Dedifferentiated amniotic fluid mesenchymal stem cell (primary cell): ENCODE measurements around the gene GAREM1.
A peak's percentile ranks its signal among the peaks of the same experiment; 100 is the strongest.

ENCODE experiments used
- DNase-seq: peaks from one replicate; pipeline ENCODE4 v3.0.0-alpha.2; 2016; ENCODE audit errors: extremely low spot score

GAREM1 gene

DNA sequence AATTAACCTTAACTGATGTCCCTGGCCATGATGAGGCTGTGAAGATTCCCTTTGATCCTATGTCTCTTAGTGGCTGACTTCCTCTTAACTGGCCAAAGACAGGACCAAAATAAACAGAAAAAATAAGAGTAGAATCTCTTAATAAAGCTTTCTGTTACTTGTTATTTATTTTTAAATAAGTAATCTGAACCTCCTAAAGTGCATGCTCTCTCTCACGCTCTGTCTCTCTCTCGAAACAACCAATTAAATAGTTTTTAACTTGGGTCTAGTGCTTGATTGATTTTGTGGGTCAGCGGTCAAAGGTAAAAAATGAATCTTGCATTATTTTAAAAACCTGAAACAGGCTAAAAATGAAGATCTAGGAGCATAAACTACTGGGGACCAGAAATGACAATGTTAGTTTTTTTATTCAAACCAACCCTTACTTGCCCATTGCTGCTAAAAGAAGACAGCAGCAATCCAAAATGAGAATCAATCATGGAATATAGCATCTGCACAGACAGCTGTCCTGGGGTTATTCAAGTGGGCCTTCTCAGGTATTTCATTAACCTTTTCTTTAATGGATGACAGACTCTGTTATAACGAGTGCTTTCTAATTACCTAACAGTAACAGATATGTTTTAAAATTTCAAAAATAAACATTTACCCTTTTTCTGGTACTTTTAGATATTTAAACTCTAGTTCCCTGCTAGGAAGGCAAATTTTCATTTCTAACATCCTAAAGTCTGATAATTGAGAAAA lies 11.2 kb downstream of the GAREM1 start:
- DNase-seq = no peak

DNA sequence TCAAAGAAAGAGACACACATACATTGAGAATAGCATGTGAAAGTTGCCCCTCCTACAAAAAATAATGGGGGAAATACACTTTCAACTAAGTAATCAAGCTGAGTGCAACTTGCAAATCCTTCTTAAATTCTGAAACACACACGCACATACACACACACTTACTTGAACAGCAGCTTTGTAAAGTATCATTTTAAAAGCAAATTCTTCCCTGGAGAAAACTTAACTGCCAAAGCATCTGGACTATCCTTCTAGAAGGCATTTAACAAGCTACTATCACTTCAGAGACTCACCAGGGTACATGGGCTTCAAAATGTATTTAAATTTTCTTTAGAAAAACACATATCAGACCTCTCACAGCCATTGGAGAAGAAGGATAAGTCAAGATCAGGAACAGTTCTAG lies 15.3 kb downstream of the GAREM1 start:
- no peak for DNase-seq

- DNase-seq = no peak
These were observed 16.1 kb downstream of the GAREM1 start for GRCh38 chr18:32454593-32454992.

GRCh38 chr18:32450874-32451273 lies 19.8 kb downstream of the GAREM1 start:
- no peak for DNase-seq

- no peak for DNase-seq
These were observed 20.5 kb downstream of the GAREM1 start for GRCh38 chr18:32450026-32450691.

GRCh38 chr18:32446780-32447179 lies 23.9 kb downstream of the GAREM1 start:
- no peak for DNase-seq

GRCh38 chr18:32445846-32446245 lies 24.8 kb downstream of the GAREM1 start:
- DNase-seq = no peak

GRCh38 chr18:32443706-32444215 lies 26.9 kb downstream of the GAREM1 start:
- no peak for DNase-seq

GRCh38 chr18:32443033-32443705 lies 27.5 kb downstream of the GAREM1 start:
- DNase-seq = no peak

GRCh38 chr18:32442575-32442974 lies 28.1 kb downstream of the GAREM1 start:
- DNase-seq = no peak

GRCh38 chr18:32441533-32441932 lies 29.1 kb downstream of the GAREM1 start:
- DNase-seq = no peak

DNA sequence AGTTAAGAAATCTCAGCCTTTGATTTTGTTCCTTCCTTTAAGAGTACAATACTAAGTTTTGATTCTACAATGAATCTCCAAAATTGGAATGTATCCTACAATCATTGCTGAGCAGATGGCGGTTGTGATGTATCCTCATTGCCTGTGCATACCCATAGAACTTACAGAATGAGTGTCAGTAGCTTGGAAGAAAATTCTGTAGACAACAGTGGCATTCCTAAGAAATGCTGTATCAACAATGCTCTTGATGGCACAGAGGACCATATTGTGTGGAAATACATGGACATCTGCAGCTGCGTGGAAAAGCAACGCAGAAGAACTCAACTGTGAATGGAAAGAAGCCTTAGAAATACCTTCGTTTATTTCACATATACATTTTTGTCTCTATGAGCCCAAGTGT lies 30.2 kb downstream of the GAREM1 start:
- no peak for DNase-seq

GRCh38 chr18:32439802-32440201 lies 30.9 kb downstream of the GAREM1 start:
- no peak for DNase-seq

DNA sequence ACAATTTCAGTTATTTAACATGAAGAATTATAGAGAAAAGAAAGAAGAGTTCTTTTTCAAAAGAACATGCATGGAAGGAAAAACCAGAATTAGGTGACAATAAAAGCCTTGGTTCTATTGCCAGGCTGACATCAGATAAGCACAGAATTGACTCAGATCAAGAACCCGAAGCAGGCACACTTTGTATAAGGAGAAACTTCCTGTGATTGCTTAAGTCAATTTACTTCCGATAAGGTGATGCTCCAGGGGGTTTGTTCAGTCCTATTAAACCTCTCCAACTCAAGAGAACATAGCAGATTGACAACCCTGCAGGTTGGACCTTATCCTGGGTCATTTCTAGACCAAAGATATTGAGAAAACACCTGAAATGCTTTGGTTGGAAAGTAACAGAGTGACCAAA lies 31.4 kb downstream of the GAREM1 start:
- DNase-seq = no peak

DNA sequence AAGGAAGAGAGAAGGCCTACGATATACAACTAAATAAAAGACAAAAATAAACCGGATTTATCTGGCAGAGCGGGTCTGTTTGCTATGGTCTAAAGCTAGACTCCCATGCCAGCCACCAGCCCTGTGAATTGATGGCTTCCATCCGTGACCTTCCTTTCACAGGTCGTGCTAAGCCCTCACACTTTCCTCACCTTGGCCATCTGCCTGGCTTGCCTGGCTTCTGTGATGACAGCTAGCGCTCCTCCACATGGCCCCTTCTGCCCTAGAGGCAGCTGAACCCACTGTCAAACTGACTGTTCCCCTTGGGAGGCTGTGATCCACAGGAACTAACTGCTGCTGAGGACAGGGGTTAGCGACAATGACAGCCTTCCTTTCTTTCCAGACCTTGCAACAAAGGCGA lies 32.5 kb downstream of the GAREM1 start:
- DNase-seq = no peak

DNA sequence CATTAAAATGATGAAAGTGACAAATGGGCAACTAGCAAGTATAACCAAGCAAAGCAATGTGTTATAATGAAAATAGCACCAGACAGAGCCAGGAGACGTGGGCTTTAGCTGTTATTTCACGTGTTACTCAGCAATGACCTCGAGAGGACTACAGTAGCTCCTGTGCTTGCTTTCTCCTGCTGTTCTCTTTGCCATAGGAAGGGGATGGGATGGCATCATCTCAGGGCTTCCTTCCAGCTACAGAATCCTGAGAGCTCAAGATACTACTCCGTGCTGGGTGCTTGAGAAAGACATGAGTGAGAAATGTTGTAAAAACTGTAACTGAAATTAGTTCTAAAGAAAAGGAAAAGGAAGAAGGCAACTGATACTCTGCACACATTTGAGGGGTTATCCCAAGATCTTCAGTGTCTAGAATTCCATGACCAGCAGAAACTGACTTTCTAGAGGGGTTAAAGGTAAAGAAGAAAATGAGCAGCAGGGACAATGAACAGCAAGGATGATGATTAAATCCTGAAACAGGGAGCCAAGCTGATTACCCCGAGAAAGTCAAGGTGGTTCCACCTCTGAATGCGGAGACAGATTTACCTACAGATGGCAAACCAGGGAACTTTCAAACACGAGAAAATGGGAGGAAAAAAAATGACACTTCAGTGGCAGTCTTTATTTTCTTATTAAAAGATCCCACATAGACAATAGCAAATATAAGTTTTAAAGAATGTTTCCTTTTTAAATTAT lies 33.4 kb downstream of the GAREM1 start:
- DNase-seq = no peak

GRCh38 chr18:32435631-32436500 lies 34.8 kb downstream of the GAREM1 start:
- no peak for DNase-seq

DNA sequence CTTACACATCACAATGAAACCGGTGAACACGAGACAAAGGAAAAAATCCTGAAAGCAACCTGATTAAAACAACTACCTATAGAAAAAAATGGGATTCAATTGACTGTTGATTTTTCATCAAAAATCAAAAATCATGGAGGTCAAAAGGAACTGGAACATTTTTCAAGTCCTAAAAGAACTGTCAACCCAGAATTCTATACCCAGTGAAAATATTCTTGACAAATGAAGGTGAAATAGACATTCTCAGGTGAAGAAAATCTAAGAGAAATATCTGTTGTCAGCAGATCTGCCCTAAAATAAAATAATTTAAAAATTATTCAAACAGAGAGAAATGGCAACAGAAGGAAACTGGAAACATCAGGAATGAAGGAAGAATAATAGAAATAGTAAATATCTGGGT lies 38.9 kb downstream of the GAREM1 start:
- DNase-seq = no peak

GRCh38 chr18:32429402-32429801 lies 41.3 kb downstream of the GAREM1 start:
- no peak for DNase-seq

DNA sequence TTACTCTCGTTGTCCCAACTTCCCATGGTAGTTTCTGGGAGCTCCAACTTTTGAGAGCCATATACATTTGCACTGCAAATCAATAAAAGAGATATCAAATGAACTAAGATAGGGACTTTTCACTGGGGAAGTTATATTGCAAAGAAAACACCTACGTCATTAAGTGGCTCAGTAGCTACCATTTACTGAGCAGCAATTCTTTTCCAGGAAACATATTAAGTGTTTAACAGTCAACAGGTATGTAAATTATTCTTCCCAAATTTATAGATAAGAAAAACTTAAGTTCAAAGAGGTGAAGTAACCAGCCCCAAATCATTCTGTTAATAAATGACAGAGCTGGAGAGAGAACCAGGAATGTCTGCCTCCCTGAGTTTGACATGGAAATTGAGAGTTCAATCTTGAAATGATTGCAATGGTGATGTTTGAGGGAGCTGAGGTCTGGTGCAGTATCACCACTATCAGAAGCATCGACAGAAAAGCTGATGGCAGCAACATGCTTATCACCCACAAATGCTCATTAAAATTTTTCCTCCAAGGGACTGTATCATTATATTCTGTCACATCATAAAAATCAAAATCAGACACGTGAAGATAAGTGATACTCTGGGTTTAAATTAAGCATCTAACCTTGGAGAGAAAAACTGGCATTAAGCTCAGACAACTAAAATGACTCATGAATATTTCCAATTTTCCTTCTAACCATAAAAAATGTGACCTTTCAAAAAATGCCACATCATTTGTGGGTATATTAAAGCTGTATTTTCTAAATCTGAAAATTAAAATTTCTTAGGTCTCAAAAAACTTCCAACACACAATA lies 43.4 kb downstream of the GAREM1 start:
- peak; percentile 50 for DNase-seq
